ENCODE data around the gene AMIGO2. TPM values are rescaled to one million over a fixed set of nuclear protein-coding genes. Genes with fewer than 3 reads are reported as not detected.

The AMIGO2 gene
- total and polyA plus RNA-seq, 9 of the 15 experiments (the other 6 are each of a cell fraction or from before 2014, with no cell fraction given), result 2.0 to 8.3 (median 3.8) TPM

- TF ChIP-seq CHD7 (IDR thresholded peaks at IDR 0.05; ENCODE audit: low read depth, low read length), result no peak
- TF ChIP-seq SMARCA5 (IDR thresholded peaks at IDR 0.05), result no peak
- no peak for TF ChIP-seq RNF2 (IDR thresholded peaks at IDR 0.05)
- TF ChIP-seq CXXC5 (CRISPR knock-in tag; IDR thresholded peaks at IDR 0.05), result no peak
- TF ChIP-seq NR0B1 (IDR thresholded peaks at IDR 0.05; ENCODE audit: partially characterized antibody), result no peak
- TF ChIP-seq TFE3 (CRISPR knock-in tag; IDR thresholded peaks at IDR 0.05), result no peak
- no peak for TF ChIP-seq PCBP2 (IDR thresholded peaks at IDR 0.05; ENCODE audit: low read depth, low read length, poor library complexity, severe bottlenecking)
- no peak for TF ChIP-seq KLF10 (CRISPR knock-in tag; IDR thresholded peaks at IDR 0.05)
- no peak for TF ChIP-seq ZEB2 (IDR thresholded peaks at IDR 0.05)
- no peak for TF ChIP-seq SRSF9 (IDR thresholded peaks at IDR 0.05; ENCODE audit: borderline replicate concordance, low read depth, low read length)
- TF ChIP-seq SMAD3 (CRISPR knock-in tag; conservative IDR thresholded peaks at IDR 0.05), result no peak
- TF ChIP-seq KDM1A (IDR thresholded peaks at IDR 0.05), result no peak
- TF ChIP-seq TCF7 (IDR thresholded peaks at IDR 0.05; ENCODE audit: borderline replicate concordance), result no peak
- no peak for TF ChIP-seq FOXJ3 (CRISPR knock-in tag; IDR thresholded peaks at IDR 0.05)
- no peak for TF ChIP-seq PHTF2 (CRISPR knock-in tag; IDR thresholded peaks at IDR 0.05)
- no peak for TF ChIP-seq SIN3A (IDR thresholded peaks at IDR 0.05; ENCODE audit: borderline replicate concordance in 2 of 2, control insufficient read depth in 1 of 2, low read depth in 2 of 2, low read length in 2 of 2)
Measured at GRCh38 chr12:47032644-47033043, 47.1 kb downstream of the AMIGO2 start (continued).
